Stimulated activated CD4-positive, alpha-beta T cell treated with anti-CD3 and anti-CD28 coated beads, Interleukin-2, amount 100 ng/mL, for 48 hours (primary cell): ENCODE data around the gene MRM2.
"Not testable (repeated sequence)": the region's sequence is repeated elsewhere in the genome, so short reads cannot be mapped to it uniquely, and the experiment has no call there.

Source experiments
- DNase-seq, 2 donors: peaks; one replicate each; pipeline ENCODE4 v3.0.0-alpha.2; 2020

Gene MRM2

DNA sequence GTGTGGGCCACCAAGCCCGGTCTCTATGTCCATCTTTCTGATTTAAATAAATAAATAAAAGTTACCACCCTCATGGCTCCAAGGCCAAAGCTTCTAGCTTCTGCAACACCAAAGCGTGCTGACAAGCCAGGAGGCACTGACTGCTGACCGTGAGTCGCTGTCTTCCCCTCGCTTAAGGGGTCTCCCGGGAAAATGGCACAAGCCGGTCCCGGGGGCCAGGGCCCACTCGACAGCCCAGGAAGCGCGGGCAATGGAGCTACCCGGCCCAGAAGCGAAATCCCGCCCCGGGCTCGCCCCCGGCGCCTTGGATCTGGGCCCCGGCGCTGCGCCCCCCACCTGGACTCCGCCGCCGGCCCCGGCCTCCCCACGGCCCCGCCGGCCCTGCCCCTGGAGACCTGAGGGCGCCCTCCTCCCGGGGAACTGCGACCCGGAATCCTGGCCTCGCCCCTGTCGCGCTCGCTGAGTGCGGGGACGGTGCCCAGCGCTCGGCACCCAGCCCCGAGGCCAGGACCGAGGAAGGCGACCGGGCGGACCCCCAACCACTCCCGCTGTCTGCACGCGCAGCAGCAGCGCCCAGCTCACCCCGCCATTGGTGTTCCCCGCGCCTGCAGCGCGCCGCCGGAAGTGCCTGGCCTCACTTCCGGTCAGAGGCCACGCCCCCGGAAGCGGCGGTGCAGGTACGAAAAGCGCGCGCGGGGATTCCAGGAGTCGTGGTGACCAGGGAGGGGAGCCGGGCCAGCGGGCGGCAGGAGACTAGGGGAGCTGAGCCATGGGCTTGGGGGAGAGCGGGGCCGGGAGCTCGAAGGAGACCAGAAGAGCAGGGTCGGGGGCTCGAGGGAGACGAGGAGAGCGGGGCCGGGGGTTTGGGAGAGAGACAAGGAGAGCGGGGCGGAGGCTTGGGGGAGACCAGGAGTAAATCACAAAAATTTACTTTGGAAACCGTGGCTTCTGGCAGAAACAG, at the start of gene MRM2, which contains the start of gene NUDT1:
Gene MRM2, minus strand, starts transcription at position 626 of the 961 bp plus-strand sequence. Its CDS starts 36 bp downstream, at position 590.
Gene NUDT1, plus strand, starts transcription at position 647 of the 961 bp plus-strand sequence. CDS start 2,349 bp downstream, outside the sequence.
- peak; percentile 75 to 79 for DNase-seq

DNA sequence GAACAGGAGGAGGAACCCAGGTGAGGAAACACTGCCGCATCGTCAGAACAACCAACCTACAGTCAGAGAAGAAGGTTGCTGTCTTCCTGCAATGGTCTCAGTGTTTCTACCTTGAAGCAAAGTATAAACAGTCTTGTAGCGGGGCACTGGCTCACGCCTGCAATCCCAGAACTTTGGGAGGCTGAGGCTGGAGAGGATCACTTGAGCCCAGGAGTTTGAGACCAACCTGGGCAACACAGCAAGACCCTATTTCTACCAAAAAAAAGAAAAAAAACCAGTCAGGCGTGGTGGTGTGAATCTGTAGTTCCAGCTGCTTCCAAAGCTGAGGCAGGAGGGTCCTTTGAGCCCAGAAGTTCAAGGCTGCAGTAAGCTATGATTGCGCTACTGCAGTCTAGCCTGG, 48.9 kb upstream of the MRM2 start:
- DNase-seq, result no peak

DNA sequence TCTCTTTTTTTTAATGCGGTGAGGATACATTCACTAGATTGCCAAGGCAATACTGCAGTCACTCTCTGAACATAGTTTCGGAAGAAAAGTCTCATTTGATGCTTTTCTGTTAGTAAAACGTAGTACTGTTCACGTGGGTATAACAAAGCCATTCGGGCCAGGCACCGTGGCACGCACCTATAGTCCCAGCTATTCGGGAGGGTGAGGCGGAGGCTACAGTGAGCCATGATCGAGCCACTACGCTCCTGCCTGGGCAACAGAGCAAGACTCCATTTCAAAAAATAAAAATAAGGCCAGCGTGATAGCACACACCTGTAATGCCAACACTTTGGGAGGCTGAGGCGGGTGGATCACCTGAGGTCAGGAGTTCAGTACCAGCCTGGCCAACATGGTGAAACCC, 47.6 kb upstream of the MRM2 start:
- DNase-seq, result no peak

DNA sequence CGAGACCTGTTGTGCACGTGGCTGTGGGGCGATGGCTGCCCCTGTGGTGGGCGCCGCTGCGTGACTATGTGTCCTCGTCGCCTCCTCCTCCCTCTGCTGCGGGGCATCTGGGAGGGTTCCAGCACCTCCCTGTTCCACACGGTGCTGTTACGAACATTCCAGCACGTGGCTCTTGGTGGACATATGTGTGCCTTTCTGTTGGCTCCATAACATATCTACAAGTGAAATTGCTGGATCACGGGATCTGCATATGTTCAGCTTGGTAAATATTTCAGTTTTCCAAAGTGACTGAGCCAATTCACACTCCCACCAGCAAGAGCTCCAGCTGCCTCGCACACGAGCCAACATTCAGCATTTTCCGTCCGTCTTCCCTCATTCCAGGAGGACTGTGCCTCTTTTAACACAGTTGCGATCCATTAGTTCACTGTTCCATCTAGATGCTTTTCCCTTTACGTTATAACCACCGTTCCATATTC, 47.1 kb upstream of the MRM2 start:
- DNase-seq, result no peak

DNA sequence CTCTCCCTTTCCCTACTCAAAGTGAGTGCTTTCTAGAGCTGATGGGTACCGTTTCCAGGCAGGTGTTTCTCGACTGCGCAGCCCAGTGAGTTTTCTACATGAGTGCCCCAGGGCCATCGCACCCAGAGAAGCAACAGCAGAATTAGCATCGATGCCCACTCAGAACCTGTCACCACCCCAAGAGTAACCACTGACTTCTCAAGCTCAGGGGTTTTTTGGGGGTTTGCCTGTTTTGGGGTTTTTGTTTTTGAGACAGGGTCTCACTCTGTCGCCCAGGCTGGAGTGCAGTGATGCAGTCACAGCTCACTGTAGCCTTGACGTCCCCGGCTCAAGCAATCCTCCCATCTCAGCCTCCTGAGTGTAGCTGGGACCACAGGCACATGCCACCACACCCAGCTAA, 46.5 kb upstream of the MRM2 start:
- DNase-seq, result no peak

DNA sequence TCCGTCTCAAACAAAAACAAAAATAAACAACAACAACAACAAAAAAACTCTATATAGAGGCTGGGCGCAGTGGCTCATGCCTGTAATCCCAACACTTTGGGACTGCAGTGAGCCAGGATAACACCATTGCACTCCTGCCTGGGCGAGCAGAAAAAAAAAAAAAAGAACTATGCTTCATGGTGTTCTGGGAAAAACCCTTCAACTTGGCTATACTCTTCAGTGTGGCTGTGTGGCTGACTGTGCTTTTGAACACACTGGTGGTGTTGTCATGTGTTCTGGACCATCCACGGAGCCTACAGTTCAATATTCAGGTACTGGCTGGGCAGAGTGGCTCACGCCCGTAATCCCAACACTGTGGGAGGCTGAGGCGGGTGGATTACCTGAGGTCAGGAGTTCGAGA, 45.7 kb upstream of the MRM2 start:
- DNase-seq, result no peak

DNA sequence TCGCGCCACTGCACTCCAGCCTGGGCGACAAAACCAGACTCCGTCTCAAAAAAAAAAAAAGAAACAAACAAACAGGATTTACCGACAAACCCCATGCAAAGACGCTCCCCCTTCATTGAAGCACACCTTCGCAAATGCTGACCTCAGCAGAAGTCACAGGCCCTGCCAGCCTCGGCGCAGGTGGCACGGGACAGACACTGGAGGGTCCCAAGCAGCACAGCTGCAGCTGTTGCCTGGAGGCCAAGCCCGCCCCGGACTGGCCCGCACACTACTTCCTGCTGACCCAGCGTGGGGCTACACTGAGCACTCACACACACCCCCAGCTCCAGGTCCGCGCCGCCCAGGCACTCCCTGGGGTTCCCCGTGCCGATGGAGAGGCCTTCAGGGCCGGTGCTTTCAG, 41.1 kb upstream of the MRM2 start:
- no peak for DNase-seq

DNA sequence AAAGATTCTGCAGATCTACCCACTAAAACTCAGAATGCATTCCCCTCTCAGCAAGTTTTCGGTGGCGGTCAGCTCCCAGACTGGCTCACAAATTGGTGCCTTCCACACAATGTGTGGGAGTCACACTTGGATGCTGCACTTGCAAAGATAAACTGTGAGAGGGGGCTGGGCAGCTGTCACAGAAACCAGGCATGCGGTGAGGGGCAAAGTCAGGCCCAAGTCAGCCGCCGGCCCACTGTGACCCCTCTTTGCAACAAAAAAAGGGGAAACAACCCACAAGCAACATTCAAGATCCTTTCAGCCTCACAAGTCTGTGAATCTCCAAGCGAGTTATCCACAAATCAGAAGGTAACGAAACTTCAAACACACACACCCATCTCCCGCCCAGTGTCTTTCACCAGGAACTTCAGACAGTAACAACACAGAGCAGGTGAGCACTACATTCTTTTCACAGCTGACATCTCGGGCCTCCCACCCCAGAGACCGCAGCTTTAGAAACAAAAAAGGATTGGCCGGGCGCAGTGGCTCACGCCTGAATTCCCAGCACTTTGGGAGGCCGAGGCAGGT, 40.3 kb upstream of the MRM2 start:
- no peak for DNase-seq

DNA sequence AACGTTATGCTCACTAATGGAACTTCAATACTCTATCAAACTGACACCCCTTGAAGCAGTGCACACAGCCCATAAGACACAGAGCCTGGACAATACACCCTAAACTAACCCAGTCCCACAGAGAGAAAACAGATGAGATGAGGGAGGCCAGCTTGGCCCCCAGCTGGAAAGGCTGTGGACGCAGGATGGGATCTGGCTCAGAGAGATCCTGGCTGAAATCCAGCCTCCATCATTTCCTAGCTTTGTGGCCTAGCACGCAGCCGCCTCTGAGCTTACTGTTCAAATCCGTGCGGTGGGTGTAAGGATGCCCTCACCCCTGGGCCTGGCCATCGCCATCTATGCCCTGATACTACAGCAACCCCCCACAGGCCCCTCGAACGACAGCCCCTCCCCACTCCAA, 39.5 kb upstream of the MRM2 start:
- no peak for DNase-seq

DNA sequence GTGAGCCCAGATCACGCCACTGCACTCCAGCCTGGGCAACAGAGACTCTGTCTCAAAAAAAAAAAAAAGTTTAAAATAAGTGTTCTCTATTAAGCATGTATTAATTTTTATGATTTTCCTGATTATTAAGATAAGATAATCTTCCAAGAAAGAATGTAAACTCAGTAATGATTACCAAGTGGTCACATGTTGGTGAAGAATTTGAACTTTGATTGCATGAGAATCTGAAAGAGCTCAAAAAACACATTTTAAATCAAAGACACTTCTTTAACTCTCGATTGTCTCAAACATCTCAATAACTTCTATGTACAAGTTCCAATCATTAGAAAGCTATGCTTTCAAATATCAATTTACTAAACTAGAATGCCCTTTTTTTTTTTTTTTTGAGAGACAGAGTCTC, 38.4 kb upstream of the MRM2 start:
- DNase-seq, result no peak

DNA sequence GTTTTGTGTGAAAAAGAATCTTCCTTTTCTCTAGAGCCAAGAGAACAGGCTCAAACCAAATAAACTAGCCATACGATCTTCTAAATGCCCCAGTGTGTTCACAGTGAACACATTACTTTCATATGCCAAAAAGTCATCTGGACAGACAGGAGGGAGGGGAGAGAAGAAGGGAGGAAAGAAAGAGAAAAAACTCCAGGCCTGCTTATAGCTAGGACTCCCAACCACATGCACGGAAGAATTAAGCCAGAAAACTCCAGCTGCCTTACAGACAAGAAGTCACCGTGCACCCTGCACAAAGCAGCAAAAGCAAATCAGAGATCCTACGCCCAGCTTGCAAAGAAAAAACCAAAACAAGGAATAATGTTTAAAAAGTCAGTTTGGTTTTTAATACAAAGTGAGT, 37.9 kb upstream of the MRM2 start:
- DNase-seq, result no peak

DNA sequence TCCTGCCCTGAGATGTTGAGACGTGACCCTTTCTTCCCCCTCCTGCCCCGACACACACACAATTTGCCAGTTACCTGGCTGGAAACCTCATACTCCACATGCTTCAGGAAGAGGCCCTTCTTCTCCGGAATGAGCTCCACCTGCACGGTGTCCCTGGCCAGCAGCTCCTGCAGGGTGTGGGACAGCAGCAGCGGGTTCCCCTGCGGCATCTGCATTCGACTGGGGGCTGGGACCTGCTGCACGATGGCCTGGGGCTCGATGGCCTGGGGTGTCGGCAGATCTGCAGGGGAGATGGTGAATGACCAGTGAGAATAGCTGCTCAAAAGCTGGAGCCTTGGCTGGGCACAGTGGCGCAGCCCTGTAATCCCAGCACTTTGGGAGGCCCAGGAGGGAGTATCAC, 36.0 kb upstream of the MRM2 start:
- DNase-seq, result no peak

DNA sequence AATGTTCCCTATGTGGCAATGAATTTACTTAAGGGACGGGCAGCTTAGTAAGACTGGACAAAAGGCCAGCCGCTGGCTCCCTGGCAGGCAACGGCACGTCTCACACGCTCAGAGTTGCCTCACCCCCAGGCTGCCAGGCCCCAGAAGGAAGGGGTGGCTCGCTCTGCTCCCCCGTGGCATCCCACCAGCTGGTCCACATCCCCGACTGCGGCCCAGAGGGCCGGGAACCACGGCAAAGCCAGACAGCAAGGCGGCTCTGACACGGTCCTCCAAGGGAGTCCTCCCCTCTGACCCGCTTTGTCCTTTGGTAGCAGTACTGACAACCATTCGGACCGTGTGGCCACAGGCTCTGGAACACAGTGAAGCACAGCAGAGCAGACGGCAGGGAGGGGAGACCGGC, 34.1 kb upstream of the MRM2 start:
- DNase-seq, result no peak

DNA sequence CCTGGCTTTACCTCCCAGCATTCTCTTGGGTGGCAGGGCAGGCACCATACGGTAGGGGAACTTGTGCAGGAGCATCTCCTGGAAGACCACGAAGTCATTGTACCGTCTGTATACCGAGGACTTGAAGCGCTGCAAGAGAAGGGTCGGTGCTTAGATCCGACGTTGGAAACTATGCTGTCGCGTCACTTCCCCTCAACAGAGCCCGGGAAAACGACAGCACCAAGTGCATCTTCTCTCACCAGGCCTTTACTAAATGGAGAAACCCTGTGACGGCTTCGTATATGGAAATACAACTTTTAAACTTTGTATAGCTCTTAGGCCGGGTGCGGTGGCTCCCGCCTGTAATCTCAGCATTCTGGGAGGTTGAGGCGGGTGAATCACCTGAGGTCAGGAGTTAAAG, 33.1 kb upstream of the MRM2 start:
- no peak for DNase-seq

DNA sequence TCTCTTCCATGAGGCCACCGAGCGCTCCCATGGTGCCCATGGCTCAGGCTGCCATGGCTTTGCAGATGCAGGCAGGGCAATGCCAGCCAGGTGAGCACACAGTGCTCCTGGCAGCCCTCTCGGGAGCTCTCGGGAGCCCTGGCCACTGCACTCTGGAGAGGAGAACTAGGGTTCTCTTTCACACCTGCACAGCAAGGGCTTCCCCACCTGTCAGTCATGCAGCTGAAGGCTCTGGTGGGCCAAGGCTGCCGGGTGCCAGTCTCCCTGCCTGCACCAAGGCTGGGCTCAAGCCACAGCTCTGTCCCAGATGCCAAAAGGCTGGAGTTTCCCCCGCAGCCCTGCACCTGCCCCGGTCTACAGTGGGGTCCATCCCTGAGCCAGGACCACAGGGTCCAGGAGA, 32.7 kb upstream of the MRM2 start:
- DNase-seq, result no peak

DNA sequence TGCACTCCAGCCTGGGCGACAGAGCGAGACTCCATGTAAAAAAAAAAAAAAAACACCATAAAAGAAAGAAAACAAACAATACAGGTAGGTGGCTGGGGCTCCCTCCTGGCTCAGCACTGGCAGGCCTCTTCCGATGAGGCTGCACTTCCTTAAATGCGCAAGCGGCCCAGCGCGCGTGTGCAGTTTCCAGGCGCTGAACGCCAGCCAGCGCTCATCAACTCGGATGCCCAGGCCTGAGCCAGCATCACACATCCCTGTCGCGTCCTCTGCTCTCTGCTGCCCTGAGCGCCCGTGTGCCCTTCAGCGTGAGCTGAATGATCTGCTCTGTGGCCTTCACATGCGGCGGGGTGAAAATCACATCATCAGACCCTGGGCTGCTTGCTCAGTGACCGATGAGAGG, 31.9 kb upstream of the MRM2 start:
- DNase-seq, result no peak

DNA sequence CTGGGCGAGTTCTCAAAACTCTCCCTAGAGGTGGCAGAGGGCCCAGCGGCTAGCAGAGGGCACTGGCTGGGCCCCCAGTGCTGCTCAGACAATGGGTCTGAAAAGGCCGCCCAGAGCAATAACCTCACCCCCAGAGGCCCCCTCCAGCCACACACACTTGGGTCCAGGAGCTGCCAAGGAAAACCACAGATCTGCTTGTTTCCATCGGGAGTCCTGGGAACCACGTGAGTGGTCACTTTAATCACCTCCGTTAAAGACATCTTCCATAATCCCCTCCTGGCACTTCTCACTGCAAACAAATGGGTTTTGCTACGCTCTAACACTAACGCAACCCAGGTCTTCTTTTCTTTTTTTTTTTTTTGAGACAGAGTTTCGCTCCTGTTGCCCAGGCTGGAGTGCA, 30.0 kb upstream of the MRM2 start:
- DNase-seq, result no peak

DNA sequence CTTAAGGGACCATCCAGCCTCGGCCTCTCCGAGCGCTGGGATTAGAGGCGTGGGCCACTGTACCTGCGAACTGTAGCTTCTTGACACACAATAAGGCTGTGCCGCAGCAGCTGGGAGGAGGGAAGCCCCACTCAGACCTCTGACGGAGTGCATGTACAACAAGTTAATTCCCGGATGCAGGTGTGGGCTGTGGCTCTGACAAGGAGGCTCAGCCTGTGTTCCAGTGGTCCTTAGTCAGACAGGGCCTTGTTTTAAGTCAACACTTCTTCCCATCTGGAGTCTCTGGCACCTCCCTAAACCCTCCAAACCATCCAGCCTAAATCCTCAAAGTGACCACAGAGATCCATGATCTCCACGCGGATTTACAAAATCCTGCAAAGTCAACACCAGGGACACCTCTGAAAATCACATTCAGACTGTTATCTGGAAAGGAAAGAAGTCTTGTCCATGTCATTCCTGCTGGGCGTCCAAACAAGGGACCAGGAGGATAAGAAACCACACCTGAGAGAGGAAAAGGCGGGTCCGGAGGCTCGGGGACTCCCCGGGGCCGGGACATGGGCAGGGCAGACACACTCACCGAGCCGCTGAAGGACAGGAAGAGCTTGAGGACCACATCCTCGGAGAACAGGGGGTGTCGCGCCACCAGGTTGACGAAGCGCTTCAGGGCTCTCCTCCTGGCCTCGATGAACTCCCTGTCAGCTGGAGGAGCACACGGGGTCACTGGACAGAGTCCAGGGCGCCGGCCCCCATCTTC, 29.4 kb upstream of the MRM2 start:
- no peak for DNase-seq

DNA sequence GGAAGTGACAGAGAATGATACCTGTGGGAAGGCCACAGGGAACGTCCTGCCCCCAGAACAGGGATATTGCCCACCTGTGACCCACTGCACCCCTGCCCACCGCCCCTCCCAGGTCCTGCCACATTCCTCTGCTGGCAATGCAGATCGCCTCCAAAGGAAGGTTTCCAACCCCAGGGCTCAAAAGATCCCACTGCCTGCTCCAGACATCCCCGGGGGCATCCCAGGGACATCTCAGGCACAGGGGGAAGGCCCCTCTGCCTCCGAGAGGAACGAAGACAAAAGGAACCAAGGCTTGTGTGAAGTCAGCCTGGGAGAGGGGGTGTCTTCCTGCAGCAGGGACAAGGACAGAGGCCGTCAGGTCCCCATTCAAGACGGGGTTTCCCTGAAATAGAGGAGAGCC, 28.5 kb upstream of the MRM2 start:
- no peak for DNase-seq

DNA sequence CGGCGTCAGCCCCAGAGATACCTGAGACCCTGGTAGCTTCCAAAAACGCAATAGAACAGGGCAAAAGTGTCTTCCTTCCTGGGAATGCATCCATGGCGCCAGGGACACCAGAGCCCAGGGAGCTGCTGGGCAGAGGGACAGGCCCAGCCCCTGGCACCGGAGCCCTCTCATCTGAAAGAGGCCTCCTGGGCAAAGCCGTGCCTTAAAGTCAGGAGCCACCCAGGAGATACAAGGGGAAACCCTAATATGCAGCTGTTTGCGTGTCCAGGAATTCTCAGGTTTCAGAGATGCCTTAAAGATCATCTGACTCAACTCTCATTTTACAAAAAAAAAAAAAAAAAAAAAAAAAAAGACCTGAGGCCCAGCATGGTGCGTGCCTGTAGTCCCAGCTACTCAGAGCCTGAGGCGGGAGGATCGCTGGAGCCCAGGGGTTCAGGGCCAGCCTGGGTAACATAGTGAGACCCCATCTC, 28.0 kb upstream of the MRM2 start:
- DNase-seq, result no peak

DNA sequence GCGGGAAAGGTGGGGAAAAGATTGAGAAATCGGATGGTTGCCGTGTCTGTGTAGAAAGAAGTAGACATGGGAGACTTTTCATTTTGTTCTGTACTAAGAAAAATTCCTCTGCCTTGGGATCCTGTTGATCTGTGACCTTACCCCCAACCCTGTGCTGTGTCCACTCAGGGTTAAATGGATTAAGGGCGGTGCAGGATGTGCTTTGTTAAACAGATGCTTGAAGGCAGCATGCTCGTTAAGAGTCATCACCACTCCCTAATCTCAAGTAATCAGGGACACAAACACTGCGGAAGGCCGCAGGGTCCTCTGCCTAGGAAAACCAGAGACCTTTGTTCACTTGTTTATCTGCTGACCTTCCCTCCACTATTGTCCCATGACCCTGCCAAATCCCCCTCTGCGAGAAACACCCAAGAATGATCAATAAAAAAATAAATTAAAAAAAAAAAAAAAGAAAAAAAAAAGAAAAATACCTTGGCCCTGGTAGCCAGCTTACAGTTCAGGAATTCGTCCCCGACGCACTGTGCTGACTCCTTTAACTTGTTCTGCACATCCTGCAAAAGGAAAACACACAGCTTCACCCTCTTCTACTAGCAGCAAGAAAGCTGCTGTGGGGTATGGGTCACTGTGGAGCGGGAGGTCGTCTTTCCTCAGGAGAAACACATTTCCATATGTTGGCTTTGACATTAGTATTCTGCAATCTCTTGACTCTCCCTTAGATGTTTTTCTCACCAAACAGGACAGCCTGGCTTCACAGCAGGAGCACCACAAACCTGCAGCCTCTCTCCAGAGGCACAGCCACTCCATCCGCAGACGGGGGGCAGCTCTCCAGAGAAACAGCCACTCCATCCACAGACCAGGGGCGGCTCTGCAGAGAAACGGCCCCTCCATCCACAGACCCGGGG, 27.3 kb upstream of the MRM2 start:
- not testable (repeated sequence) for DNase-seq

DNA sequence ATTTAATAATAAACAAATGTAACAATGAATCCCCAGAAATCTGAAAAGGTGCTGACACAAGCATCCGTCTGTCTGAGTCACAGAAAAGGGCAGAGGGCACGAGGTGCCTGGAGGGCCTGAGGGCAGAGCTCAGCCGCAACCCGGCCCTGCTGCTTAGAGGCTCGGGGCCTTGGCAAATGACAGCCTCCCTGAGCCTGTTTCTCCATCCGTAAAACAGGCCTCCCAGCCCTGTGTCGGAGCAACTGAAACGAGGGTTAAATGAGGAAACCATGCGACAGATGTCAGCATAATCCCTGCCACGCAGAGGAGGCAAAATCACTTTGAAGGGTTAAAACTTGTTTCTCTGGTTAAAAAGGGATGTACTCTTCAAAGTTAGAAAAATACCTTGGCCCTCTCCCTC, 24.9 kb upstream of the MRM2 start:
- no peak for DNase-seq
